Ovary (tissue), 9 donors: ENCODE measurements around the gene CBLIF. TPM values are rescaled to one million over a fixed set of nuclear protein-coding genes. Genes with fewer than 3 reads are reported as not detected.

Experiments used
- DNase-seq, 5 donors: peaks; one replicate each; pipeline ENCODE4 v3.0.0-alpha.2; 2019 to 2020
- H3K27ac ChIP-seq, 2 donors: fragments of 200-600 bp; one replicate each; pipeline versions ENCODE4 v1.5.1 to v1.8.0; 2019 to 2022
- H3K27me3 ChIP-seq: fragments of 200-600 bp; one replicate; pipeline ENCODE4 v1.8.0; 2022
- H3K36me3 ChIP-seq: fragments of 200-600 bp; sonication (generic); one replicate; pipeline ENCODE4 v1.5.1; 2019
- H3K4me1 ChIP-seq: one replicate; pipeline ENCODE4 v1.8.1; 2013; ENCODE audit warnings: mild to moderate bottlenecking, moderate library complexity; ENCODE audit not compliant: insufficient read depth
- H3K4me3 ChIP-seq: fragments of 200-600 bp; sonication (generic); one replicate; pipeline ENCODE4 v1.5.1; 2017
- H3K9me3 ChIP-seq, 2 donors: fragments of 200-600 bp in 1 of 2; sonication (generic) in 1 of 2; one replicate each; pipeline versions ENCODE4 v1.5.1 to v1.8.1; 2013 to 2019; ENCODE audit warnings: mild to moderate bottlenecking in 1 of 2, moderate library complexity in 1 of 2
- EP300 ChIP-seq: sonication (generic); formaldehyde crosslinking; IDR thresholded peaks from one replicate; pipeline ENCODE4 v1.6.1; 2017; ENCODE audit warnings: antibody characterized with exemption
- POLR2A ChIP-seq: fragments of 450-650 bp; IDR thresholded peaks from one replicate; pipeline ENCODE4 v1.6.1; 2017; ENCODE audit warnings: antibody characterized with exemption, mild to moderate bottlenecking, moderate library complexity
- WGBS, 3 donors: extraction: QIAGEN DNeasy Blood & Tissue Kit in 1 of 3; methylation state at CpG; one replicate each; pipeline versions ENCODE4 v1.1.5 to v1.1.7; 2013 to 2017; 5-methylcytosine and 5-hydroxymethylcytosine counted together
- intact Hi-C, 4 donors: fragments of 100-400 bp; cut with DNase I; formaldehyde crosslinking; loops; one replicate each; pipeline versions ENCODE4 v1.11.0 to v1.15.1; 2022 to 2023
- polyA plus RNA-seq, 2 donors: library from polyadenylated mRNA; stranded (reverse); fragments of 200-250 nt in 1 of 2; fragments of 350-450 nt in 1 of 2; fragmentation: Illumina TruSeq in 1 of 2; extraction: RNeasy Lipid Tissue Mini Kit (QIAGEN cat#74804) in 1 of 2; gene quantifications; one replicate each; pipeline ENCODE4 v1.2.3, GENCODE V29; 2013 to 2014
- total RNA-seq, 7 donors: library from RNA; depleted of rRNA in 2 of 7; stranded (reverse); fragments of >200 nt in 2 of 7; fragmentation: NEBNext Ultra II Directional in 3 of 7; extraction: Animal tissue kit (Norgen Biotek cat#: 25700) in 3 of 7; gene quantifications; one replicate each; pipeline versions ENCODE4 v1.1.0 to v1.2.4, GENCODE V29; 2016 to 2023
- TF ChIP-seq, protein P1 (sequence below), 3 donors: fragments of 450-650 bp in 2 of 3; fragments of 200-600 bp in 1 of 3; IDR thresholded peaks; one replicate each; pipeline versions ENCODE4 v1.5.1 to v1.8.0; 2016 to 2022; ENCODE audit warnings: antibody characterized with exemption in 3 of 3, mild to moderate bottlenecking in 1 of 3
- donor health status: DM: no; HTN: no; CAD: no; lungs with moderate emphysema.
- donor health status: DM: no; HTN: no; CAD: no.
- donor health status: Bipolar disorder and iron deficiency.
- donor health status: DM: yes; HTN: yes; CAD: no.
- donor health status: DM: no; HTN: no; CAD: no.
- donor health status: DM: yes; HTN: yes; CAD: no.

The CBLIF gene
- total and polyA plus RNA-seq, 9 donors = not detected

DNA sequence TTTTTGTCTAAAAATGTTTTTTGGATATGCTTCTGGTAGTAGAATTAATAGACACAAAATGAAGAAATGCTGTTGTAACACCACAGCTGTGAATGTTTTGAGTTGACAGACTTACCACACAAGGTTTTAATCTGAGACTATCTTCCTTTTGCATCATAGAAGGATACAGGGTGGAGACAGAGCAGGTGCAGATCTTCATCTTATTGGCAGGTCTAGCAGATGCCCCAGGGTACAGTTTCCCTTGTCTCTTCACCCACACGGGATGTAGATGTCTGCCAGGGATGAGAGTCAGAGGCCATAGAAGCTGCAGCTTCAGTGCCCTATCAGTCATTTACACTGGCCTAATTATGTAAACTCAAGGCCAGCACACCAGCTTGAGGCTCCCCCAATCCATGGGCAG is 34.3 kb upstream of the CBLIF start:
- H3K27ac ChIP-seq = no peak overlapping the region
- no peak for DNase-seq
- H3K9me3 ChIP-seq = no peaks in the 10 kb centered on the region
- no peaks in the 10 kb centered on the region for H3K27me3 ChIP-seq
- intact Hi-C loops = no loop called here
- no peaks in the 10 kb centered on the region for H3K4me1 ChIP-seq
- 37 to 44% (median 38%) methylated on average over 1 of the region's 1 CpG for WGBS, 3 donors
- no peak overlapping the region for H3K4me3 ChIP-seq
- TF ChIP-seq, protein P1, sequence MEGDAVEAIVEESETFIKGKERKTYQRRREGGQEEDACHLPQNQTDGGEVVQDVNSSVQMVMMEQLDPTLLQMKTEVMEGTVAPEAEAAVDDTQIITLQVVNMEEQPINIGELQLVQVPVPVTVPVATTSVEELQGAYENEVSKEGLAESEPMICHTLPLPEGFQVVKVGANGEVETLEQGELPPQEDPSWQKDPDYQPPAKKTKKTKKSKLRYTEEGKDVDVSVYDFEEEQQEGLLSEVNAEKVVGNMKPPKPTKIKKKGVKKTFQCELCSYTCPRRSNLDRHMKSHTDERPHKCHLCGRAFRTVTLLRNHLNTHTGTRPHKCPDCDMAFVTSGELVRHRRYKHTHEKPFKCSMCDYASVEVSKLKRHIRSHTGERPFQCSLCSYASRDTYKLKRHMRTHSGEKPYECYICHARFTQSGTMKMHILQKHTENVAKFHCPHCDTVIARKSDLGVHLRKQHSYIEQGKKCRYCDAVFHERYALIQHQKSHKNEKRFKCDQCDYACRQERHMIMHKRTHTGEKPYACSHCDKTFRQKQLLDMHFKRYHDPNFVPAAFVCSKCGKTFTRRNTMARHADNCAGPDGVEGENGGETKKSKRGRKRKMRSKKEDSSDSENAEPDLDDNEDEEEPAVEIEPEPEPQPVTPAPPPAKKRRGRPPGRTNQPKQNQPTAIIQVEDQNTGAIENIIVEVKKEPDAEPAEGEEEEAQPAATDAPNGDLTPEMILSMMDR (IDR thresholded peaks at IDR 0.05) = no peak
- TF ChIP-seq EP300 (no peak), POLR2A (no peak)
- no peaks in the 10 kb centered on the region for H3K36me3 ChIP-seq

DNA sequence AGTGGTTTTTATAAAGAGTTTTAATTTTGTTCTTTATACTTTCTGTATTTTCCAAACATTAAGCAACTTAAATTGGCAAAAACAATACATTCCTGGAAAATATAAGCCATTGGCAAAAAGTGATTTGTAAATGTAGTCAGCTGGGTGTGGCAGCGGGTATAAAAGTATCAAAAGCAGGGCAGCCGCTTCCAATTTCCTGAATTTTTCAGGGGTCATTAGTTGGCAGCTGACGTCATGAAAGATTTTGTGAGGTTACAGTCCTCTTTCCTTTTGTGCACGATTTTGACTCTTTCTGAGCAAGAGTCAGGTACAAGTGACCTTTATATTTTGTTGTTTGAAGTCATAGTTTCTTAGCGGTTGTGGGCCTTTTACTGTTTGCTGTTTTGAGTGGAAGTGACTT is 33.3 kb upstream of the CBLIF start, which contains the start of gene OOSP3:
TSS of gene OOSP3 (plus strand) at position 208 of the 400 bp plus-strand sequence. CDS start at position 235, 27 bp downstream.
- intact Hi-C loops = no loop called here
- no peaks in the 10 kb centered on the region for H3K36me3 ChIP-seq

DNA sequence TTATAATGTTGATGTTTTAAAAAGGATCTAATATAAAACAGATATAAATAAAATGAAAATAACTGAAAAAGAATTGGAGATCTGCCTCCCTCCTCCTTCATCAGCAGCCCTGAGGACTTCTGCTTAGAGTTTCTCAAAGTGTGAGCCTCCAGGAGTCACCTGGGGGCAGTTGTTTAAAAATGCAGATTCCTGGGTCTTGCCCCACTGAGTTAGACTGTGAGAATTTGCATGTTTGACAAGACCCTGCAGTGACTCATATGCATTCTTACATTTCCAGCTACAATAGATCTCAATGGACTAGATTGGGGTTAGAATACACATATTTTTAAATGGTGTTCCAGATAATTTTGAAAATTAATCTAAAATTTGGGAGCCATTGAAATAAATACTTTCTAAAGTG is 32.5 kb upstream of the CBLIF start:
- intact Hi-C loops = no loop called here
- no peak overlapping the region for H3K4me3 ChIP-seq
- H3K4me1 ChIP-seq = no peaks in the 10 kb centered on the region
- no peaks in the 10 kb centered on the region for H3K36me3 ChIP-seq
- TF ChIP-seq, protein P1 (IDR thresholded peaks at IDR 0.05) = no peak
- TF ChIP-seq EP300 = no peak
- TF ChIP-seq POLR2A = no peak
- H3K9me3 ChIP-seq = no peaks in the 10 kb centered on the region
- no peaks in the 10 kb centered on the region for H3K27me3 ChIP-seq
- no peak for DNase-seq
- no peak overlapping the region for H3K27ac ChIP-seq

More for the DNA sequence above, 33.3 kb upstream of the CBLIF start, which contains the start of gene OOSP3:
- H3K27ac ChIP-seq = no peak within 1 kb of the TSS
- WGBS, 3 donors = 57 to 65% (median 62%) methylated on average over 5 of the region's 5 CpGs
- no peaks in the 10 kb centered on the region for H3K27me3 ChIP-seq
- no peak for DNase-seq
- no peak within 1 kb of the TSS for H3K4me3 ChIP-seq
- no peak for TF ChIP-seq POLR2A
- TF ChIP-seq EP300 = no peak
- TF ChIP-seq, protein P1 (IDR thresholded peaks at IDR 0.05) = no peak
- H3K9me3 ChIP-seq = no peaks in the 10 kb centered on the region
- H3K4me1 ChIP-seq = no peaks in the 10 kb centered on the region

DNA sequence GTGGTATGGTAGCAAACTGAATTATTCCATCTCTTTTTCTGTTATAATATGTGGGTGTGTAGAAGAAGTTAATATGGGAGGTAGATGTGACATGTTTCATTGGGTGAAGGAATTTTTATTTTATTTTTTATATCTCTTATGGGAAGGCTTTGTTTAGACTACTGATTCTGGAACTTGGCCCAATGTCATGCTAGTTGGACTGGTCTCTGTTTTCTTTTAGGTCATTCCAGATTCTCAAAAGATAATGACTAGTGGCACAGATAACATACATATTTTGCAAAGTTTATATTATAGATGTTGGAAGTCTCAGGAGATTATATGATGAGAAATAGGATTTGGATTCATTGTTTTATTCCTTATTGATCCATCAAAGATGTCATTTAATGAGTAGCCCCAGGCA is 32.0 kb upstream of the CBLIF start:
- no peak overlapping the region for H3K4me3 ChIP-seq
- H3K36me3 ChIP-seq = no peaks in the 10 kb centered on the region
- no peaks in the 10 kb centered on the region for H3K9me3 ChIP-seq
- DNase-seq = no peak
- no peak overlapping the region for H3K27ac ChIP-seq
- no peaks in the 10 kb centered on the region for H3K27me3 ChIP-seq
- no peak for TF ChIP-seq EP300
- intact Hi-C loops = no loop called here
- no peaks in the 10 kb centered on the region for H3K4me1 ChIP-seq

DNA sequence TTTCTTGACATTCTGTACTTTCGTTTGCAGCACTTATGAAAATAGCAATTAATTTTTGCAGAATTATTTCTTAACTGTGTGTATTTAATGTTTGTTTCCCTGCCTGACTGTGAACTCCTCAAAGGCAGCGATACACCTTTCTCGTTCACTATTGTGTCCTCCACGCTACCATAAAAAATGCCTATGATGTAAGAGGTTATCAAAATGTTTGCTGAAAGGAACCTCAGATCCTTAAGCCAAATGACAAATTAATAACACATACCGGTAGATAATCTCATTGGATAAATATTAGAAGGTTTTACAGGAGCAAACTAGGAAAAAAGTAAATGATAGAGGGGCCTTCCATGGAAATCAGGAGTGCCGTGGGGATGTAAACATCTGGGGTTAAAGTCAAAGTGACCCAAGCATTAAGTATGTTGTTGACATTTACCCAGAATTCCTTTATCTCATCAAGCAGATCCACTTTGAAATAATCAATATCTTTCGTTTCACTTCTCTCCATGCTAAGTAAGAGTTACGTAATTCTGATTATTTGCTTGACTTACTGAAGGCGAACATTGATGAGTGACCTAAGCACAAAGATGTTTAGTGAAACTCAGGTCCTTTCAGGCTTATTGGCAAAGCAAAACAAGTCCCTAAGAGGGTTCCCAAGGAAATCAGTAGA is 30.7 kb upstream of the CBLIF start:
- no peak for DNase-seq
- Histone ChIP-seq H3K9me3 (no peaks in the 10 kb centered on the region), H3K27me3 (no peaks in the 10 kb centered on the region), H3K4me1 (no peaks in the 10 kb centered on the region), H3K4me3 (no peak overlapping the region), H3K36me3 (no peaks in the 10 kb centered on the region), H3K27ac (no peak overlapping the region)
- intact Hi-C loops = no loop called here
- WGBS, 3 donors = 77 to 83% (median 79%) methylated on average over 9 of the region's 9 CpGs
- TF ChIP-seq, protein P1 (IDR thresholded peaks at IDR 0.05) = no peak
- TF ChIP-seq POLR2A (no peak), EP300 (no peak)
